Psoas muscle (tissue), 8 donors: ENCODE measurements around the gene ONECUT3. TPM values are rescaled to one million over a fixed set of nuclear protein-coding genes. Genes with fewer than 3 reads are reported as not detected.
"Not testable (repeated sequence)": the region's sequence is repeated elsewhere in the genome, so short reads cannot be mapped to it uniquely, and the experiment has no call there.

Experiments used
- ATAC-seq, 4 donors: fragments of 200-7000 bp; cut with Tn5 transposase; one replicate each; pipeline ENCODE4 v1.9.1; 2020; ENCODE audit warnings: moderate library complexity in 3 of 4, mild to moderate bottlenecking in 2 of 4
- DNase-seq, 2 donors: peaks; one replicate each; pipeline ENCODE4 v3.0.0-alpha.2; 2020
- H3K27ac ChIP-seq: fragments of 200-600 bp; one replicate; pipeline ENCODE4 v1.8.0; 2022
- H3K27me3 ChIP-seq, 3 donors: fragments of 200-600 bp in 1 of 3; one replicate each; pipeline versions ENCODE4 v1.6.1 to v1.8.0; 2013 to 2022; ENCODE audit warnings: low read length in 2 of 3, mild to moderate bottlenecking in 2 of 3, moderate library complexity in 1 of 3; ENCODE audit not compliant: insufficient read depth in 3 of 3
- H3K36me3 ChIP-seq, 2 donors: fragments of 200-600 bp in 1 of 2; one replicate each; pipeline versions ENCODE4 v1.6.1 to v1.8.0; 2013 to 2022; ENCODE audit warnings: low read depth in 1 of 2, mild to moderate bottlenecking in 1 of 2, moderate library complexity in 1 of 2; ENCODE audit not compliant: insufficient read depth in 1 of 2
- H3K4me1 ChIP-seq: fragments of 200-600 bp; one replicate; pipeline ENCODE4 v1.8.0; 2022
- H3K4me3 ChIP-seq: fragments of 200-600 bp; one replicate; pipeline ENCODE4 v1.8.0; 2022; ENCODE audit warnings: mild to moderate bottlenecking
- H3K9me3 ChIP-seq: fragments of 200-600 bp; one replicate; pipeline ENCODE4 v1.8.0; 2022
- CTCF ChIP-seq: fragments of 200-600 bp; IDR thresholded peaks from one replicate; pipeline ENCODE4 v1.8.0; 2022; ENCODE audit warnings: antibody characterized with exemption
- whole genome bisulfite sequencing, 3 donors: extraction: QIAGEN DNeasy Blood & Tissue Kit; methylation state at CpG; one replicate each; pipeline versions ENCODE4 v1.1.6 to v1.1.7; 2013; 5-methylcytosine and 5-hydroxymethylcytosine counted together
- intact Hi-C, 2 donors: fragments of 100-400 bp; cut with DNase I; formaldehyde crosslinking; loops; one replicate each; pipeline versions ENCODE4 v1.11.0 to v1.14.2; 2022
- long read RNA-seq, 2 donors: library from polyadenylated mRNA; unstranded; transcript quantifications; one replicate each; pipeline ENCODE4 v2.0.0, GENCODE V29; 2021
- polyA plus RNA-seq, 3 donors: library from polyadenylated mRNA; stranded (reverse); fragments of 200-250 nt; gene quantifications; one replicate each; pipeline ENCODE4 v1.2.3, GENCODE V29; 2013
- total RNA-seq, 4 donors: library from RNA; stranded (reverse); fragmentation: NEBNext Ultra II Directional in 2 of 4; extraction: Animal tissue kit (Norgen Biotek cat#: 25700) in 2 of 4; gene quantifications; one replicate each; pipeline versions ENCODE4 v1.2.1 to v1.2.4, GENCODE V29; 2021 to 2023
- donor health status: healthy with polysubstance abuse.
- donor health status: DM: no; HTN: no; CAD: no; lungs with moderate emphysema.
- donor health status: Bipolar disorder and iron deficiency.
- donor health status: healthy.
- donor health status: DM: yes; HTN: yes; CAD: no.
- donor health status: DM: no; HTN: no; CAD: no.
- donor health status: DM: no; HTN: no; CAD: no.
- donor health status: DM: yes; HTN: yes; CAD: no.

Gene ONECUT3
- total RNA-seq (not detected), polyA plus RNA-seq (not detected)
- long read RNA-seq, donor 1 = 0 reads
- long read RNA-seq, donor 2 = 0 reads

- DNase-seq (no peak), ATAC-seq (no peak)
- Histone ChIP-seq H3K9me3 (no peaks in the 10 kb centered on the region), H3K36me3 (no peaks in the 10 kb centered on the region), H3K4me1 (peaks cover 11% of the 10 kb centered on the region), H3K27me3 (peaks cover 6 to 88% (median 52%) of the 10 kb centered on the region in 3 donors), H3K27ac (no peak within 1 kb of the TSS), H3K4me3 (no peak within 1 kb of the TSS)
- WGBS, 3 donors = 1 to 2% (median 1%) methylated on average over 44 to 77 of the region's 77 CpGs
- intact Hi-C loops = no loop called here
- TF ChIP-seq CTCF = no peak
These were observed at the start of gene ONECUT3 for GRCh38 chr19:1752757-1753728. Gene ONECUT3, plus strand, starts transcription at chr19:1753506. Its CDS starts 157 bp downstream, at chr19:1753663.

GRCh38 chr19:1704339-1704738 is 49.0 kb upstream of the ONECUT3 start:
- 86 to 93% (median 91%) methylated on average over 6 of the region's 6 CpGs for WGBS, 3 donors
- H3K9me3 ChIP-seq = no peaks in the 10 kb centered on the region
- H3K4me3 ChIP-seq = no peak overlapping the region
- H3K36me3 ChIP-seq = no peaks in the 10 kb centered on the region
- H3K27me3 ChIP-seq = peaks cover 4 to 66% (median 19%) of the 10 kb centered on the region in 3 donors
- no peaks in the 10 kb centered on the region for H3K4me1 ChIP-seq
- ATAC-seq = no peak
- intact Hi-C loops = no loop called here
- no peak overlapping the region for H3K27ac ChIP-seq
- no peak for DNase-seq
- no peak for TF ChIP-seq CTCF

GRCh38 chr19:1705367-1705766 is 47.9 kb upstream of the ONECUT3 start:
- H3K4me1 ChIP-seq = no peaks in the 10 kb centered on the region
- no peak overlapping the region for H3K27ac ChIP-seq
- 72 to 83% (median 79%) methylated on average over 2 of the region's 2 CpGs for WGBS, 3 donors
- TF ChIP-seq CTCF = no peak
- intact Hi-C loops = no loop called here
- no peak for DNase-seq
- no peak for ATAC-seq
- H3K9me3 ChIP-seq = no peaks in the 10 kb centered on the region
- H3K27me3 ChIP-seq = peaks cover 4 to 63% (median 12%) of the 10 kb centered on the region in 3 donors
- no peak overlapping the region for H3K4me3 ChIP-seq
- H3K36me3 ChIP-seq = no peaks in the 10 kb centered on the region

GRCh38 chr19:1706646-1707045 is 46.7 kb upstream of the ONECUT3 start:
- WGBS, 3 donors = 74 to 84% (median 84%) methylated on average over 14 of the region's 14 CpGs
- intact Hi-C loops, H3K36me3 ChIP-seq, H3K9me3 ChIP-seq, H3K4me3 ChIP-seq, ATAC-seq, H3K27ac ChIP-seq, H3K4me1 ChIP-seq, DNase-seq: not testable (repeated sequence)
- peaks cover 4 to 55% (median 4%) of the 10 kb centered on the region in 3 donors for H3K27me3 ChIP-seq

- Histone ChIP-seq H3K36me3 (no peaks in the 10 kb centered on the region), H3K4me3 (no peak overlapping the region), H3K27me3 (peaks cover 4 to 50% (median 4%) of the 10 kb centered on the region in 3 donors), H3K9me3 (no peaks in the 10 kb centered on the region), H3K4me1 (no peaks in the 10 kb centered on the region), H3K27ac (no peak overlapping the region)
- ATAC-seq (no peak), DNase-seq (no peak)
- intact Hi-C loops = no loop called here
- no peak for TF ChIP-seq CTCF
- WGBS, 3 donors = 83 to 89% (median 86%) methylated on average over 6 of the region's 6 CpGs
These were observed 46.1 kb upstream of the ONECUT3 start for GRCh38 chr19:1707240-1707639.
